Lower lobe of right lung (tissue), 2 donors: ENCODE measurements around the gene TBX3. TPM values are rescaled to one million over a fixed set of nuclear protein-coding genes. Genes with fewer than 3 reads are reported as not detected.

Experiments
- ATAC-seq, 2 donors: fragments of 200-7000 bp; cut with Tn5 transposase; one replicate each; pipeline ENCODE4 v1.9.1; 2020 to 2022; ENCODE audit warnings: mild to moderate bottlenecking in 2 of 2, moderate library complexity in 2 of 2
- DNase-seq: peaks from one replicate; pipeline ENCODE4 v3.0.0-alpha.2; 2020
- H3K27ac ChIP-seq: fragments of 200-600 bp; one replicate; pipeline ENCODE4 v1.8.0; 2022
- H3K27me3 ChIP-seq: fragments of 200-600 bp; one replicate; pipeline ENCODE4 v1.8.0; 2022; ENCODE audit warnings: low read depth
- H3K36me3 ChIP-seq: fragments of 200-600 bp; one replicate; pipeline ENCODE4 v1.8.0; 2022; ENCODE audit warnings: mild to moderate bottlenecking
- H3K4me1 ChIP-seq: fragments of 200-600 bp; one replicate; pipeline ENCODE4 v1.8.0; 2022
- H3K4me3 ChIP-seq: fragments of 200-600 bp; one replicate; pipeline ENCODE4 v1.8.0; 2022; ENCODE audit warnings: mild to moderate bottlenecking
- H3K9me3 ChIP-seq: fragments of 200-600 bp; one replicate; pipeline ENCODE4 v1.8.0; 2022
- CTCF ChIP-seq: fragments of 200-600 bp; IDR thresholded peaks from one replicate; pipeline ENCODE4 v1.8.0; 2022; ENCODE audit warnings: antibody characterized with exemption, mild to moderate bottlenecking
- intact Hi-C: fragments of 100-400 bp; cut with DNase I; formaldehyde crosslinking; loops from one replicate; pipeline ENCODE4 v1.11.0; 2022
- total RNA-seq: library from RNA; stranded (reverse); fragmentation: NEBNext Ultra II Directional; extraction: Animal tissue kit (Norgen Biotek cat#: 25700); gene quantifications from one replicate; pipeline ENCODE4 v1.2.1, GENCODE V29; 2021
- donor health status: DM: no; HTN: yes; CAD: no; lungs with severe emphysema.

The TBX3 gene
- total RNA-seq, 1 donor from 2014 or later: 50.9 TPM

GRCh38 chr12:114636723-114637480, 47.1 kb downstream of the TBX3 start:
- Histone ChIP-seq H3K27ac (no peak overlapping the region), H3K36me3 (no peaks in the 10 kb centered on the region), H3K4me1 (no peaks in the 10 kb centered on the region), H3K4me3 (no peak overlapping the region), H3K9me3 (no peaks in the 10 kb centered on the region), H3K27me3 (no peaks in the 10 kb centered on the region)
- intact Hi-C loops: no loop called here
- no peak for DNase-seq
- ATAC-seq: no peak
- TF ChIP-seq CTCF: no peak

- no peak overlapping the region for H3K4me3 ChIP-seq
- no peaks in the 10 kb centered on the region for H3K4me1 ChIP-seq
- H3K27ac ChIP-seq: no peak overlapping the region
- H3K27me3 ChIP-seq: no peaks in the 10 kb centered on the region
- H3K9me3 ChIP-seq: no peaks in the 10 kb centered on the region
- ATAC-seq: no peak
- intact Hi-C loops: no loop called here
- no peak for DNase-seq
- H3K36me3 ChIP-seq: no peaks in the 10 kb centered on the region
- TF ChIP-seq CTCF: no peak
Observed at GRCh38 chr12:114631242-114631641, 52.7 kb downstream of the TBX3 start.

GRCh38 chr12:114628199-114628598, 55.8 kb downstream of the TBX3 start:
- Histone ChIP-seq H3K36me3 (no peaks in the 10 kb centered on the region), H3K27me3 (no peaks in the 10 kb centered on the region), H3K9me3 (no peaks in the 10 kb centered on the region), H3K27ac (no peak overlapping the region), H3K4me1 (no peaks in the 10 kb centered on the region), H3K4me3 (no peak overlapping the region)
- no peak for DNase-seq
- no peak for ATAC-seq
- intact Hi-C loops: no loop called here
- TF ChIP-seq CTCF: no peak

GRCh38 chr12:114627393-114627792, 56.6 kb downstream of the TBX3 start:
- no peak overlapping the region for H3K4me3 ChIP-seq
- no peak overlapping the region for H3K27ac ChIP-seq
- no peak for ATAC-seq
- no peaks in the 10 kb centered on the region for H3K36me3 ChIP-seq
- H3K27me3 ChIP-seq: no peaks in the 10 kb centered on the region
- intact Hi-C loops: no loop called here
- DNase-seq: no peak
- H3K9me3 ChIP-seq: no peaks in the 10 kb centered on the region
- H3K4me1 ChIP-seq: no peaks in the 10 kb centered on the region
- TF ChIP-seq CTCF: no peak

- no peak for DNase-seq
Observed at GRCh38 chr12:114625294-114625851, 58.6 kb downstream of the TBX3 start.

More at GRCh38 chr12:114625294-114625851, 58.6 kb downstream of the TBX3 start:
- Histone ChIP-seq H3K9me3 (no peaks in the 10 kb centered on the region), H3K4me1 (no peaks in the 10 kb centered on the region), H3K4me3 (no peak overlapping the region), H3K27ac (no peak overlapping the region), H3K27me3 (no peaks in the 10 kb centered on the region), H3K36me3 (no peaks in the 10 kb centered on the region)
- peak in 1 of 2 donors; percentile 59 for ATAC-seq
- intact Hi-C loops: no loop called here
- peak; percentile 65 for TF ChIP-seq CTCF
